ENCODE results near the gene PPP1R3D. TPM values are rescaled to one million over a fixed set of nuclear protein-coding genes. Genes with fewer than 3 reads are reported as not detected.

Gene PPP1R3D
- polyA plus RNA-seq, 4 donors: 3.2 to 8.3 (median 4.5) TPM

DNA sequence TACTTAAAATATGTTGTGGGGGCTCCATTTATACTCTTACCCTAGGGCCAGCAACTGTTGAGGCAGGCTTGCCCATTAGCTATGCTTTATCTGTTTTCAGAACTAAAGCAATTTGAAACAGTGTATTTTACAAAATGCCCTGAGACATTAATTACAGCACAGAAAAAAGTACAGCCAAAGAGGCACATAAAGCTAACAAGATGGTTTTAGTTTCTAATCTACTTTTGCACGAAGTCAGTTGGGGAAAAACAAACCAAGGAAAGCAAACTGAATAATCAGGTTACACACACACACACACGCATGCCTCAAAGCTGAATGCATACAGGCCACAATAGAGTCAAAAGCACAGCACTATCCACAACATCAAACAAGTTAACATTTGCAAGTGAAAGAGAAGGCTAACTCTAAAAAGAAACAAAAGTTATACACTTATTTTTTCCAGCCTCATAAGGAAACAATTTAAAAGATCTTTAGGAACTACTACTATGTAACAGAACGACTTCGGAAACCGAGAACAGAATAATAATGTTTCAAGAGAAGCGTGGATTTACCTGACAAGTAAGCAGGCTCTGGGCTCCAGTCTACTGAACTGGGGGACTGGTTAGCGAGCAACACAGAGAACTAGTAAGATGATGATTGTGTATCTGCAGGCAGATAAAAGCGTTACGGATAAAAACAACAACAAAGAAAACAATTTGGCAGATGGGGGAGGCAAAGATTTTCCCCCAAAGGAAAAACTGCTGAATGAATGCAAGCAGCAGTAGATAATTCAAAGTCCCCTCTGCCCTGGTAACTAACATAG is 8.4 kb downstream of the PPP1R3D start:
- Histone ChIP-seq H3K9me3 (ENCODE audit: control insufficient read depth in 2 of 2, insufficient read depth in 1 of 2, low read depth in 1 of 2, low read length in 1 of 2) (no peaks in the 10 kb centered on the region), H3K27me3 (ENCODE audit: control insufficient read depth in 3 of 3, insufficient read depth in 3 of 3, low read length in 3 of 3) (no peaks in the 10 kb centered on the region), H3K36me3 (ENCODE audit: control insufficient read depth in 3 of 3, insufficient read depth in 2 of 3, low read depth in 1 of 3, low read length in 3 of 3) (no peaks in the 10 kb centered on the region), H3K4me1 (ENCODE audit: control insufficient read depth in 3 of 3, insufficient read depth in 2 of 3, low read depth in 1 of 3, low read length in 2 of 3) (peaks cover 0 to 3% (median 0%) of the 10 kb centered on the region in 3 donors), H3K4me3 (ENCODE audit: low read depth in 1 of 3, low read length in 3 of 3) (no peak overlapping the region), H3K27ac (ENCODE audit: low read depth in 1 of 3, low read length in 2 of 3) (no peak overlapping the region)
- 77 to 85% (median 83%) methylated on average over 9 of the region's 9 CpGs for WGBS, 3 donors
- DNase-seq: no peak
- FAIRE-seq: no peak

DNA sequence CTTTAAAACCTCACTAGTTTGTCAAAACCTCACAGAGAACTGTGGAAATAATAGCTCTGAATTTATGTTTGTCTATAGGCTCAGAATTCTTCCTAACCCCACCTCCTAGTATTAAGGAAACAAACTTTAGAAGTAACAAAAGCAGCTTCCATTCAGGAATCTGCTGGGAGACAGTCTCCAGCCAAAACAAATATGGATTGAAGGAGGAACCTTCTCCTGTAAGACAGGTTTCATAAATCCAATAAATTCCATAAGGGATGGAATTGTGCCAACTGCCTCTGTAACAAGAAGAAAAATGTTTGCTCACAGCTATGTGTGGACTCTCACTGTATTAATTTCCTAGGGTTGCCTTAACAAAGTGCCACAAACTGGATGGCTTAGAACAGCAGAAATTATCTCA is 14.2 kb downstream of the PPP1R3D start:
- no peak overlapping the region for H3K4me3 ChIP-seq (ENCODE audit: low read depth in 1 of 3, low read length in 3 of 3)
- no peak overlapping the region for H3K27ac ChIP-seq (ENCODE audit: low read depth in 1 of 3, low read length in 2 of 3)
- H3K27me3 ChIP-seq (ENCODE audit: control insufficient read depth in 3 of 3, insufficient read depth in 3 of 3, low read length in 3 of 3): no peaks in the 10 kb centered on the region
- no peaks in the 10 kb centered on the region for H3K4me1 ChIP-seq (ENCODE audit: control insufficient read depth in 3 of 3, insufficient read depth in 2 of 3, low read depth in 1 of 3, low read length in 2 of 3)
- FAIRE-seq (no peak), DNase-seq (peak; percentile 33 to 42)
- no peaks in the 10 kb centered on the region for H3K36me3 ChIP-seq (ENCODE audit: control insufficient read depth in 3 of 3, insufficient read depth in 2 of 3, low read depth in 1 of 3, low read length in 3 of 3)
- H3K9me3 ChIP-seq (ENCODE audit: control insufficient read depth in 2 of 2, insufficient read depth in 1 of 2, low read depth in 1 of 2, low read length in 1 of 2): no peaks in the 10 kb centered on the region

DNA sequence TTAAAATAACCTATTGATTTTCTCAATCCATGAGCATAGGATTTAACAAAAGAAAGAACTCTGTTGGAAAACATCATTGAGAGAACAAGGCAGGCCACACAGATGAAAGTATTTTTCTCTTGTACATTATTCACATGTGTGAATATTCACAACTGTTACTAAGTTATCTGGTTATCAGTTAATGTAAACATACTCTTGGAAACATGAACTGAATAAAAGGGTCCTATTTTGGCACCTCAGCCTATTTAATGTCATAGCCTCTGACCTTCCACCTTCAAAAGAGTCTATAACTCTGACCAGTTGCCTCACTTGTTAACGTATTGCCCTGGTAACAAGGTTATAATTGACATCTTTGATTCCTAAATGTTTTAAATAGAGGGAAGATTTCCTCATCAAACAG is 14.7 kb downstream of the PPP1R3D start:
- 44 to 66% (median 64%) methylated on average over 1 of the region's 1 CpG for WGBS, 3 donors
- no peaks in the 10 kb centered on the region for H3K4me1 ChIP-seq (ENCODE audit: control insufficient read depth in 3 of 3, insufficient read depth in 2 of 3, low read depth in 1 of 3, low read length in 2 of 3)
- no peak for FAIRE-seq

DNA sequence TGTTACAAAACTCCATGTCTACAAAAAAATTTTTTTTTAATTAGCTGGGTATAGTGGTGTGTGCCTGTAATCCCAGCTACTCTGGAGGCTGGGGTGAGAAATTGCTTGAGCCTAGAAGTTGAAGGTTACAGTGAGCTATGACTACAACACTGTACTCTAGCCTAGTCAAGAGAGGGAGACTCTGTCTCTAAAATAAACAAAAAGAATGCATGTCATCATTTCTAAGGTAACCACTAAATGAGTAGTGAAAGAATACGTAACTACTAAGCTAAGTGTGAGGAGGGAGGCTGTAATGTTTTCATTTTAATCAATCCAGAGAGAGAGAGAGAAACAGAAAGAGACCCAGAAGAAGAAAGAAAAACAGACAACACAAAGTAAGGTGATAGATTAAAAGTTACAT is 16.6 kb downstream of the PPP1R3D start:
- FAIRE-seq (no peak), DNase-seq (no peak)
- WGBS, 3 donors: 81 to 95% (median 90%) methylated on average over 1 of the region's 1 CpG

More for the DNA sequence above, 14.7 kb downstream of the PPP1R3D start:
- no peak for DNase-seq
- no peaks in the 10 kb centered on the region for H3K36me3 ChIP-seq (ENCODE audit: control insufficient read depth in 3 of 3, insufficient read depth in 2 of 3, low read depth in 1 of 3, low read length in 3 of 3)
- no peaks in the 10 kb centered on the region for H3K27me3 ChIP-seq (ENCODE audit: control insufficient read depth in 3 of 3, insufficient read depth in 3 of 3, low read length in 3 of 3)
- H3K9me3 ChIP-seq (ENCODE audit: control insufficient read depth in 2 of 2, insufficient read depth in 1 of 2, low read depth in 1 of 2, low read length in 1 of 2): no peaks in the 10 kb centered on the region
- no peak overlapping the region for H3K27ac ChIP-seq (ENCODE audit: low read depth in 1 of 3, low read length in 2 of 3)
- H3K4me3 ChIP-seq (ENCODE audit: low read depth in 1 of 3, low read length in 3 of 3): no peak overlapping the region

DNA sequence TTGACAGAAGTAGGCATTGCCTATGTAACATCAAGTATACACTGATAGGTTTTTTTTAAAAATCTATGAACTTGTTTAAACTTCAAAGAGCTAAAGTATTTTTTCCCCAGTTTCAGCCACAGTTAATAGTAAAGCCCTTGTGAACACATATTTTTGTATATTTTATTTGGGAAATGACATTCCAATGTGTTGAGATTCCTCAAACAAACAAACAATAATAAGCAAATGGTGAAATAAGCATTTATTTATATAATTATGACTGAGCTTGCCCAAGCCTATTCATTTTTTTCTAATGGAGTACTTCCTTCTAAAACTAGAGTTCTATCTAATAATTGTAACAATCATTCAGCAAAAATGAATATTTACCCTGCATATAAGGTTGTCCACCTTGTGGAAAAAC is 19.2 kb downstream of the PPP1R3D start:
- H3K4me3 ChIP-seq (ENCODE audit: low read depth in 1 of 3, low read length in 3 of 3): no peak overlapping the region
- no peaks in the 10 kb centered on the region for H3K4me1 ChIP-seq (ENCODE audit: control insufficient read depth in 3 of 3, insufficient read depth in 2 of 3, low read depth in 1 of 3, low read length in 2 of 3)
- FAIRE-seq (no peak), DNase-seq (no peak)
- no peaks in the 10 kb centered on the region for H3K27me3 ChIP-seq (ENCODE audit: control insufficient read depth in 3 of 3, insufficient read depth in 3 of 3, low read length in 3 of 3)
- H3K27ac ChIP-seq (ENCODE audit: low read depth in 1 of 3, low read length in 2 of 3): no peak overlapping the region
- no peaks in the 10 kb centered on the region for H3K9me3 ChIP-seq (ENCODE audit: control insufficient read depth in 2 of 2, insufficient read depth in 1 of 2, low read depth in 1 of 2, low read length in 1 of 2)
- H3K36me3 ChIP-seq (ENCODE audit: control insufficient read depth in 3 of 3, insufficient read depth in 2 of 3, low read depth in 1 of 3, low read length in 3 of 3): no peaks in the 10 kb centered on the region

More for the DNA sequence above, 16.6 kb downstream of the PPP1R3D start:
- H3K27ac ChIP-seq (ENCODE audit: low read depth in 1 of 3, low read length in 2 of 3): no peak overlapping the region
- no peaks in the 10 kb centered on the region for H3K4me1 ChIP-seq (ENCODE audit: control insufficient read depth in 3 of 3, insufficient read depth in 2 of 3, low read depth in 1 of 3, low read length in 2 of 3)
- H3K36me3 ChIP-seq (ENCODE audit: control insufficient read depth in 3 of 3, insufficient read depth in 2 of 3, low read depth in 1 of 3, low read length in 3 of 3): no peaks in the 10 kb centered on the region
- H3K4me3 ChIP-seq (ENCODE audit: low read depth in 1 of 3, low read length in 3 of 3): no peak overlapping the region
- H3K27me3 ChIP-seq (ENCODE audit: control insufficient read depth in 3 of 3, insufficient read depth in 3 of 3, low read length in 3 of 3): no peaks in the 10 kb centered on the region
- no peaks in the 10 kb centered on the region for H3K9me3 ChIP-seq (ENCODE audit: control insufficient read depth in 2 of 2, insufficient read depth in 1 of 2, low read depth in 1 of 2, low read length in 1 of 2)

DNA sequence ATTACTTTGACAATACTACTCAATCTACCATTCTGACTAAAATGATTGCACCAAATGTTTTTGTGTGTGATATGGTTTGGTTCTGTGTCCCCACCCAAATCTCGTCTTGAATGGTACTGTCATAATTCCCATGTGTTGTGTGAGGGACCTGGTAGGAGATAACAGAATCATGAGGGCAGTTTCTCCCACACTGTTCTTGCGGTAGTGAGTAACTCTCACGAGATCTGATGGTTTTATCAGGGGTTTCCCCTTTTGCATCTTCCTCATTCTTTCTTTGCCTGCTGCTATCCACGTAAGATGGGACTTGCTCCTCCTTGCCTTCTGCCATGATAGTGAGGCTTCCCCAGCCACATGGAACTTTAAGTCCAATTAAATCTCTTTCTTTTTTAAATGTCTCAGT is 27.5 kb downstream of the PPP1R3D start:
- DNase-seq: no peak
- Histone ChIP-seq H3K27ac (ENCODE audit: low read depth in 1 of 3, low read length in 2 of 3) (no peak overlapping the region), H3K9me3 (ENCODE audit: control insufficient read depth in 2 of 2, insufficient read depth in 1 of 2, low read depth in 1 of 2, low read length in 1 of 2) (no peaks in the 10 kb centered on the region), H3K27me3 (ENCODE audit: control insufficient read depth in 3 of 3, insufficient read depth in 3 of 3, low read length in 3 of 3) (no peaks in the 10 kb centered on the region), H3K4me1 (ENCODE audit: control insufficient read depth in 3 of 3, insufficient read depth in 2 of 3, low read depth in 1 of 3, low read length in 2 of 3) (no peaks in the 10 kb centered on the region), H3K36me3 (ENCODE audit: control insufficient read depth in 3 of 3, insufficient read depth in 2 of 3, low read depth in 1 of 3, low read length in 3 of 3) (no peaks in the 10 kb centered on the region), H3K4me3 (ENCODE audit: low read depth in 1 of 3, low read length in 3 of 3) (no peak overlapping the region)
- WGBS, 3 donors: 57 to 69% (median 67%) methylated on average over 4 of the region's 4 CpGs
- FAIRE-seq: no peak

DNA sequence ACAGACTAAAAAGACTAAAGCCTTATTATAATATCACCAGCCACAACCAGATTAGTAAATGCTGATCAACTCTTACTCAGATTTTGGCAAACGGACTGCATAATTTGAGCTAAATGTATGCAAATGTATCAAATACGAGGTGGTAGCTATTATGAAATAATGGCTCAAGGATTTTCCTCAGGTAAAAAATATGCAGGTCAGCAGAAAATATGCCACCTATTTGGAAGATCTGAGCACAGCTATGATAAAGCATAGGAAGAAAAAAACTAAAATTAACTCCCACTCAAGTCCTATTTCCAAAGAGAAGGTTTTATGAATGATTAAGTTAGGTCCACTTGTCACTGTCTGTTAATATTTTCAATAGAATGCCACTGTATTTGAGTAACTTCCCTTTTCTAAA is 29.1 kb downstream of the PPP1R3D start:
- H3K4me1 ChIP-seq (ENCODE audit: control insufficient read depth in 3 of 3, insufficient read depth in 2 of 3, low read depth in 1 of 3, low read length in 2 of 3): no peaks in the 10 kb centered on the region
- H3K27me3 ChIP-seq (ENCODE audit: control insufficient read depth in 3 of 3, insufficient read depth in 3 of 3, low read length in 3 of 3): no peaks in the 10 kb centered on the region
- no peak overlapping the region for H3K4me3 ChIP-seq (ENCODE audit: low read depth in 1 of 3, low read length in 3 of 3)
- FAIRE-seq (no peak), DNase-seq (no peak)
- H3K9me3 ChIP-seq (ENCODE audit: control insufficient read depth in 2 of 2, insufficient read depth in 1 of 2, low read depth in 1 of 2, low read length in 1 of 2): no peaks in the 10 kb centered on the region
- 87 to 91% (median 89%) methylated on average over 2 of the region's 2 CpGs for WGBS, 3 donors
- H3K36me3 ChIP-seq (ENCODE audit: control insufficient read depth in 3 of 3, insufficient read depth in 2 of 3, low read depth in 1 of 3, low read length in 3 of 3): no peaks in the 10 kb centered on the region
- no peak overlapping the region for H3K27ac ChIP-seq (ENCODE audit: low read depth in 1 of 3, low read length in 2 of 3)

DNA sequence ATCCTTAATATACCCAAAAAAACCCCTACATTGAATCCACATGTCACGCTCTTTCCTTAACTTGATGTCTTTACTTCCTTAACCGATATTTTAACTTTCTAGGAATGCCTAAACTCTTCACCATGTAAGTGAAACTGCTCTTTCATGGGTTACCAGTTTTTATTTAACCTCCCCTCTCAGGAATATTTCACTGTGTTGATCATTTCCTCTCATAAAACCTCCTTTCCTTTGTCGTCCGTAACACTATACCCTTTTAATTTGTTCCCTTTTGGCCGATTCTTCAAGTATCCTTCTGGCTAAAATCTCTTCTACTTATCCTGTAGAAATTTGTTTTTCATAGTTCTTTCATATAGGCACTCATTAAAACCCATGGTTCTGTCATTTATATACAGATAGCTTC is 31.2 kb downstream of the PPP1R3D start:
- no peak overlapping the region for H3K27ac ChIP-seq (ENCODE audit: low read depth in 1 of 3, low read length in 2 of 3)
- H3K36me3 ChIP-seq (ENCODE audit: control insufficient read depth in 3 of 3, insufficient read depth in 2 of 3, low read depth in 1 of 3, low read length in 3 of 3): peaks cover 0 to 2% (median 0%) of the 10 kb centered on the region in 3 donors
- DNase-seq (no peak), FAIRE-seq (no peak)
- no peaks in the 10 kb centered on the region for H3K27me3 ChIP-seq (ENCODE audit: control insufficient read depth in 3 of 3, insufficient read depth in 3 of 3, low read length in 3 of 3)
- no peaks in the 10 kb centered on the region for H3K9me3 ChIP-seq (ENCODE audit: control insufficient read depth in 2 of 2, insufficient read depth in 1 of 2, low read depth in 1 of 2, low read length in 1 of 2)
- H3K4me3 ChIP-seq (ENCODE audit: low read depth in 1 of 3, low read length in 3 of 3): no peak overlapping the region
- no peaks in the 10 kb centered on the region for H3K4me1 ChIP-seq (ENCODE audit: control insufficient read depth in 3 of 3, insufficient read depth in 2 of 3, low read depth in 1 of 3, low read length in 2 of 3)
- 90 to 96% (median 95%) methylated on average over 5 of the region's 5 CpGs for WGBS, 3 donors

DNA sequence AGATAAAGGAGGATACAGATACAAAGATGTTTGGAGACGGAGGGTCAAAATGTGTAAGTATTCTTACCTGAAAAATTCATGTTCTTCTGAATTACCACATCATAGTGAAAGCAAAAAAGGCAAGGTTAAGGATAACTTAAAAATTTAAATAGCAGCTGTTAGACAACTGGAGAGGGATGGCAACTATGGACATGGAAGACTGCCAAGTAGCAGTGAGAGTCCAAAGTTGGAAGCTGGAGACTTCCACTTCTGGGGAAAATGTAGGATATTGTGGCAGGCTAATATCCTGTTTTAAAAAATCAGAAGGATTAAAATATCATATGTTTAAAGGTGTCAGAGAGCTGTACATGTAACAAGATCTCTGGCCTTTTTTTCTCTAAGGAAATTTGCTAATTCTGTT is 36.5 kb downstream of the PPP1R3D start:
- 93 to 94% (median 94%) methylated on average over 1 of the region's 1 CpG for WGBS, 3 donors
- H3K9me3 ChIP-seq (ENCODE audit: control insufficient read depth in 2 of 2, insufficient read depth in 1 of 2, low read depth in 1 of 2, low read length in 1 of 2): no peaks in the 10 kb centered on the region
- no peak overlapping the region for H3K4me3 ChIP-seq (ENCODE audit: low read depth in 1 of 3, low read length in 3 of 3)
- H3K36me3 ChIP-seq (ENCODE audit: control insufficient read depth in 3 of 3, insufficient read depth in 2 of 3, low read depth in 1 of 3, low read length in 3 of 3): peaks cover 0 to 2% (median 0%) of the 10 kb centered on the region in 3 donors
- no peak for DNase-seq
- H3K27ac ChIP-seq (ENCODE audit: low read depth in 1 of 3, low read length in 2 of 3): no peak overlapping the region
- no peaks in the 10 kb centered on the region for H3K27me3 ChIP-seq (ENCODE audit: control insufficient read depth in 3 of 3, insufficient read depth in 3 of 3, low read length in 3 of 3)
- no peak for FAIRE-seq
- H3K4me1 ChIP-seq (ENCODE audit: control insufficient read depth in 3 of 3, insufficient read depth in 2 of 3, low read depth in 1 of 3, low read length in 2 of 3): no peaks in the 10 kb centered on the region
